Cardiac fibroblast (primary cell): ENCODE data around the gene SETD7.

Experiments
- DNase-seq, 2 donors: peaks; one replicate each; pipeline versions ENCODE4 v3.0.0 to v3.0.0-alpha.2; 2010; ENCODE audit warnings: low read depth in 2 of 2
- H3K4me3 ChIP-seq, 2 donors: replicated peaks in 1 of 2; 1 replicate in 1 of 2; 2 replicates in 1 of 2; pipeline ENCODE4 v1.5.1; 2011; ENCODE audit warnings: low read depth in 2 of 2, low read length in 2 of 2, mild to moderate bottlenecking in 2 of 2, moderate library complexity in 1 of 2
- TF ChIP-seq, protein P1 (sequence below): IDR thresholded peaks from one replicate; pipeline ENCODE4 v1.5.1; 2011; ENCODE audit warnings: low read depth, mild to moderate bottlenecking, low read length, inconsistent platforms

Gene SETD7

DNA sequence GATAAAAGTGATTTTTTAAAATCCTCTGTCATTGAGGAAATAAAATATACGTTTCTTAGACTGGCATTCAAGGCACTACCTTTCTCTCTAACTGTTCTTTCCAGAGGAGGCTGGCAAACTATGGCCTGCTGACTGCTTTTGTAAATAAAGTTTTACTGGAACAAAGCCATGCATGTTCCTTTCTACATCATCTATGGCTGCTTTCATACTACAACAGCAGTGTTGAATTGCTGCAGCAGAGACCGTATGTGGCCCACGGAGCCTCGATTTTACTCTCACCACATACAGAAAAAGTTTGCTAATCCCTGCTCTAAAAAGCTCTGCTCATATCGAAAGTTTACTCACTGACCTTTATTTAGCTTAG is 20.2 kb downstream of the SETD7 start:
- H3K4me3 ChIP-seq, result no peak overlapping the region
- TF ChIP-seq, protein P1, sequence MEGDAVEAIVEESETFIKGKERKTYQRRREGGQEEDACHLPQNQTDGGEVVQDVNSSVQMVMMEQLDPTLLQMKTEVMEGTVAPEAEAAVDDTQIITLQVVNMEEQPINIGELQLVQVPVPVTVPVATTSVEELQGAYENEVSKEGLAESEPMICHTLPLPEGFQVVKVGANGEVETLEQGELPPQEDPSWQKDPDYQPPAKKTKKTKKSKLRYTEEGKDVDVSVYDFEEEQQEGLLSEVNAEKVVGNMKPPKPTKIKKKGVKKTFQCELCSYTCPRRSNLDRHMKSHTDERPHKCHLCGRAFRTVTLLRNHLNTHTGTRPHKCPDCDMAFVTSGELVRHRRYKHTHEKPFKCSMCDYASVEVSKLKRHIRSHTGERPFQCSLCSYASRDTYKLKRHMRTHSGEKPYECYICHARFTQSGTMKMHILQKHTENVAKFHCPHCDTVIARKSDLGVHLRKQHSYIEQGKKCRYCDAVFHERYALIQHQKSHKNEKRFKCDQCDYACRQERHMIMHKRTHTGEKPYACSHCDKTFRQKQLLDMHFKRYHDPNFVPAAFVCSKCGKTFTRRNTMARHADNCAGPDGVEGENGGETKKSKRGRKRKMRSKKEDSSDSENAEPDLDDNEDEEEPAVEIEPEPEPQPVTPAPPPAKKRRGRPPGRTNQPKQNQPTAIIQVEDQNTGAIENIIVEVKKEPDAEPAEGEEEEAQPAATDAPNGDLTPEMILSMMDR, result no peak
- DNase-seq, result no peak

DNA sequence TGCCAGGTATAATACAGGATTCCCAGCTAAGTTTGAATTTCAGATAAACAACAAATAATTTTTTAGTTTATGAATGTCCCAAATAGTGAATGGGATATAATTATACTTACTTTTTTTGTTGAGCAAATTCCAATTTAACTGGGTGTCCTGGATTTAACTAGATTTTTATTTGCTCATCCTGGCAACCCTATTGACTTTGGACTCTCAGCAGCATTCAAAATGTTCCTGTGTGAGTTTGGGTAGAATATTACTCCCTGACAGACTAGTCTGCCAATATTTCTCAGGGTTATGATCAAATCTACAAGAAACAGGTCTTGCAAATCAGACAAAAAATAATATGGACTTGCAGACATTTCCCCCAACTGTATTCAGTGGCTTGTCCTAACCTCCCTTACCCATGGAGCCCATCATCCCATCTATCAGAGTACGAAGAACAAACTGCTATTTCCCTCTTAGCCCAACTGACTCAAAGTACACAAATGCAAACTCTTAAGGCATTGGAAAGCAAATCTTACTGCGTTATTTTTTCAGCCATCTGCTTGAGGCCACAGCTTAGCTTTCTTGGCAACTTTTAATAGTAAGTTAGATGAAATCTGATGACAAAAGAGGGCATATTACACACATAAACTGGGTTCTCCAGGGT is 20.7 kb downstream of the SETD7 start:
- H3K4me3 ChIP-seq, result no peak overlapping the region

DNA sequence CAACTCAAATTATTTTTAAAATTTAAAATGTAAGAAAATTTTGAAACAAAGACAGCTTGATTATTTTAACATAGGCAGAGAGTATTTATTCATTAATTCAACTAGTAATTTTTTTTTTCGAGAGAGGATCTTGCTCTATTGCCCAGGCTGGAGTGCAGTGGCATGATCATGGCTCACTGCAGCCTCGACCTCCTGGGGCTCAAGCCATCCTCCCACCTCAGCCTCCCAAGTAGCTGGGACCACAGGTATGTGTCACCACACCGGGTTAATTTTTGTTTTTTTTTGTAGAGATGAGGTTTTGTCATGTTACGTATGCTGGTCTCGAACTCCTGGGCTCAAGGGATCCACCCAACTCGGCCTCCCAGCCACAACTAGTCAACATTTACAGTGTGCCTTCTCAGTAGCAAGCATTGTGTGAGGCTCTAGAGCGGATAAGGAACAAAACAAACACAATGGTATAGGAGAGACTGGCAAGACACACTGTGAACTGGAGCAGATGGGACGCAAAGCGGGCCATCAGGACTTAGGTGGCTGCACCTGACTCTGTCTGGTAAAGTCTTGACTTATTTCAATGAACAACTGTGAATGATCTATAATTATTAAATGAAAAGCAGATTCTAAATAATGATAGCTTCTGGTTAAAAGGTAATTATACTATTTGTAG is 21.6 kb downstream of the SETD7 start:
- no peak overlapping the region for H3K4me3 ChIP-seq
- TF ChIP-seq, protein P1, result no peak
- no peak for DNase-seq

More for the DNA sequence above, 20.7 kb downstream of the SETD7 start:
- no peak for DNase-seq
- TF ChIP-seq, protein P1, result no peak

DNA sequence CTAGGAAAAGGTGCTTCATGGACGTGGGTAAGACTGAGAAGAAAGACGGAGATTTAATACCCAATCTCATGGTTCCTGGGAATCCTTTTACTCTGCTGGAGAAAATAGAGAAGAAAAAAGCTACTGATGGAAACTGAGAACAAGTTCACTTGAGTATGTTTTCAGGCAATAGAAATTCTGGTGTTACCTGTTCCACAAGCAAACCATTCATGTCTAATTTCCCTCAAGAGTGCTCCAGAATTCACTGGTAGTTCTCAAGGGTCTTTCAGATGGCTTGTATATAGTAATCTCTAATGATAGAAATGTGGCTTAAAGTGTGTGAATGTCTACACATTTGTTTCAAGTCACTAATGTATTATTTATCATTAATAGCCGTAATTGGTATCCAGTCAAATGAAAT is 22.5 kb downstream of the SETD7 start:
- no peak for DNase-seq
- TF ChIP-seq, protein P1, result no peak

DNA sequence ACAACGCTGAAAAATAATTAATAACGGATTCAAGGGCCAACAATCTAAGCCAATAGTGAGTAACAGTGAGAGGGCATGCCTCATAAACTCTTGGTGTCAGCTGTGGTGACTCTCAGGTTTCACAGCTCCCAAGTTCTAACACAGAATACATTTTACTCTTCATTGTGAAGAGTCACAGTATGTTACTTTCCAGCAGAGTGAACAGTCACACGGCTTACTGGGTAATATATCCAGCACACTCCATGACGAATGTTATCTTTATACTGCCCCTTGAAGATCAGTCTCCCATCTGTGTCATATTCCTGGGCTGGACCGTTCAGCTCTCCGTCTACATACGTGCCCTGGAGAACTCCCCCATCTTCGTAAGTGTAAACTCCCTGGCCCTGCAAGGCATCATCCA is 23.1 kb downstream of the SETD7 start:
- TF ChIP-seq, protein P1, result no peak
- no peak overlapping the region for H3K4me3 ChIP-seq
- no peak for DNase-seq

More for the DNA sequence above, 22.5 kb downstream of the SETD7 start:
- no peak overlapping the region for H3K4me3 ChIP-seq

DNA sequence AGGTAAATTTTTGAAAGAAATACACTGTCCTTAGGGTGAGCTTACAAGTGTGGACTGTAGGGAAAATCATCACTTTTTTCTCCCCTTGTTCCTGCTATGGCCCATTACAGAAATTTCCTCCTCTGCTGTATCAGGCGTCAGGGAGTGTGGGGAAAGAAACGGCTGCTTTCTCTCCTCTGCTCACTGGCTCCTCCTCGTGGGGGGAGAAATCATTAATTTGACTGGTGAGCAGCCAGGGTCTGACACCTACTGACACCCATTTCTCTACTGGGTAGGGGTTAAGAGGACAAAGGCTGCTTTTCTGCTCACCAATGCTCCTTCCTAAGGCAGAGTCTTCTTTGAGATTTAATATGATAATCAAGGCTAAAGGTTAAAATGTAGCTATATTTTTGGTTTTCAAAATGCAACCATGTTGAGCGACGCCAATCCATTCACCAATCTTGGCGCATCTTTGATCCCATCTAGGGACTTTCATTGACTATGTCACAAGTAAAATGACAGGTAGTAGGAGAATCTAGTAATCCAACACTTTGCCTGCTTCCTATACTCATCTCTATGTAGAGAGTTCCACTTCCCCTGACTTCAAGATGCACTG is 25.1 kb downstream of the SETD7 start:
- DNase-seq, result peak; percentile 58 to 61
- H3K4me3 ChIP-seq, result no peak overlapping the region
- TF ChIP-seq, protein P1, result peak; percentile 72
